Epidermal melanocyte (primary cell): Measurements from ENCODE around the gene ZNF174.

Source experiments
- DNase-seq: peaks from one replicate; pipeline ENCODE4 v3.0.0; 2011; ENCODE audit warnings: low spot score; ENCODE audit not compliant: insufficient read length

Gene ZNF174

GRCh38 chr16:3443108-3444031, 42.4 kb downstream of the ZNF174 start, which contains the start of the genes NAA60 and ZNF597:
Gene NAA60, plus strand, starts transcription at chr16:3443680. Its CDS starts 32,548 bp downstream, at chr16:3476228.
Gene ZNF597, minus strand, starts transcription at chr16:3443504. Its CDS starts 351 bp downstream, at chr16:3443153.
- peak; percentile 66 for DNase-seq

GRCh38 chr16:3444032-3444388, 43.0 kb downstream of the ZNF174 start:
- no peak for DNase-seq

- no peak for DNase-seq
Measured at GRCh38 chr16:3454093-3454492, 53.1 kb downstream of the ZNF174 start.

- DNase-seq, result no peak
Measured at GRCh38 chr16:3454631-3455147, 53.7 kb downstream of the ZNF174 start.

- peak; percentile 97 for DNase-seq
Measured at GRCh38 chr16:3457434-3458252, 56.6 kb downstream of the ZNF174 start.

GRCh38 chr16:3458278-3458851, 57.4 kb downstream of the ZNF174 start:
- no peak for DNase-seq

GRCh38 chr16:3458852-3459361, 57.9 kb downstream of the ZNF174 start:
- DNase-seq, result no peak
